Psoas muscle (tissue), 8 donors: Measurements from ENCODE around the gene GLIS2. TPM values are rescaled to one million over a fixed set of nuclear protein-coding genes. Genes with fewer than 3 reads are reported as not detected.

Experiments
- ATAC-seq, 4 donors: fragments of 200-7000 bp; cut with Tn5 transposase; one replicate each; pipeline ENCODE4 v1.9.1; 2020; ENCODE audit warnings: moderate library complexity in 3 of 4, mild to moderate bottlenecking in 2 of 4
- DNase-seq, 2 donors: peaks; one replicate each; pipeline ENCODE4 v3.0.0-alpha.2; 2020
- H3K27ac ChIP-seq: fragments of 200-600 bp; one replicate; pipeline ENCODE4 v1.8.0; 2022
- H3K27me3 ChIP-seq, 3 donors: fragments of 200-600 bp in 1 of 3; one replicate each; pipeline versions ENCODE4 v1.6.1 to v1.8.0; 2013 to 2022; ENCODE audit warnings: low read length in 2 of 3, mild to moderate bottlenecking in 2 of 3, moderate library complexity in 1 of 3; ENCODE audit not compliant: insufficient read depth in 3 of 3
- H3K36me3 ChIP-seq, 2 donors: fragments of 200-600 bp in 1 of 2; one replicate each; pipeline versions ENCODE4 v1.6.1 to v1.8.0; 2013 to 2022; ENCODE audit warnings: low read depth in 1 of 2, mild to moderate bottlenecking in 1 of 2, moderate library complexity in 1 of 2; ENCODE audit not compliant: insufficient read depth in 1 of 2
- H3K4me1 ChIP-seq: fragments of 200-600 bp; one replicate; pipeline ENCODE4 v1.8.0; 2022
- H3K4me3 ChIP-seq: fragments of 200-600 bp; one replicate; pipeline ENCODE4 v1.8.0; 2022; ENCODE audit warnings: mild to moderate bottlenecking
- H3K9me3 ChIP-seq: fragments of 200-600 bp; one replicate; pipeline ENCODE4 v1.8.0; 2022
- WGBS, 3 donors: extraction: QIAGEN DNeasy Blood & Tissue Kit; methylation state at CpG; one replicate each; pipeline versions ENCODE4 v1.1.6 to v1.1.7; 2013; 5-methylcytosine and 5-hydroxymethylcytosine counted together
- intact Hi-C, 2 donors: fragments of 100-400 bp; cut with DNase I; formaldehyde crosslinking; loops; one replicate each; pipeline versions ENCODE4 v1.11.0 to v1.14.2; 2022
- long read RNA-seq, 2 donors: library from polyadenylated mRNA; unstranded; transcript quantifications; one replicate each; pipeline ENCODE4 v2.0.0, GENCODE V29; 2021
- polyA plus RNA-seq, 3 donors: library from polyadenylated mRNA; stranded (reverse); fragments of 200-250 nt; gene quantifications; one replicate each; pipeline ENCODE4 v1.2.3, GENCODE V29; 2013
- total RNA-seq, 4 donors: library from RNA; stranded (reverse); fragmentation: NEBNext Ultra II Directional in 2 of 4; extraction: Animal tissue kit (Norgen Biotek cat#: 25700) in 2 of 4; gene quantifications; one replicate each; pipeline versions ENCODE4 v1.2.1 to v1.2.4, GENCODE V29; 2021 to 2023
- TF ChIP-seq, protein P1 (sequence below): fragments of 200-600 bp; IDR thresholded peaks from one replicate; pipeline ENCODE4 v1.8.0; 2022; ENCODE audit warnings: antibody characterized with exemption
- donor health status: healthy with polysubstance abuse.
- donor health status: DM: no; HTN: no; CAD: no; lungs with moderate emphysema.
- donor health status: Bipolar disorder and iron deficiency.
- donor health status: healthy.
- donor health status: DM: yes; HTN: yes; CAD: no.
- donor health status: DM: no; HTN: no; CAD: no.
- donor health status: DM: no; HTN: no; CAD: no.
- donor health status: DM: yes; HTN: yes; CAD: no.

The GLIS2 gene
- 1 to 10 TPM; 1.7 to 3.3 (median 2.4) TPM for total RNA-seq
- polyA plus RNA-seq = 1 to 10 TPM in 2 of 3 donors, under 1 TPM in 1; 0.96 to 1.3 (median 1.0) TPM
- long read RNA-seq, donor 1 = 0 reads
- long read RNA-seq, donor 2, partial matches to known transcripts = 0 of 3 reads
- long read RNA-seq, donor 2, other reads (novel, unspliced or antisense) = 3 of 3 reads

DNA sequence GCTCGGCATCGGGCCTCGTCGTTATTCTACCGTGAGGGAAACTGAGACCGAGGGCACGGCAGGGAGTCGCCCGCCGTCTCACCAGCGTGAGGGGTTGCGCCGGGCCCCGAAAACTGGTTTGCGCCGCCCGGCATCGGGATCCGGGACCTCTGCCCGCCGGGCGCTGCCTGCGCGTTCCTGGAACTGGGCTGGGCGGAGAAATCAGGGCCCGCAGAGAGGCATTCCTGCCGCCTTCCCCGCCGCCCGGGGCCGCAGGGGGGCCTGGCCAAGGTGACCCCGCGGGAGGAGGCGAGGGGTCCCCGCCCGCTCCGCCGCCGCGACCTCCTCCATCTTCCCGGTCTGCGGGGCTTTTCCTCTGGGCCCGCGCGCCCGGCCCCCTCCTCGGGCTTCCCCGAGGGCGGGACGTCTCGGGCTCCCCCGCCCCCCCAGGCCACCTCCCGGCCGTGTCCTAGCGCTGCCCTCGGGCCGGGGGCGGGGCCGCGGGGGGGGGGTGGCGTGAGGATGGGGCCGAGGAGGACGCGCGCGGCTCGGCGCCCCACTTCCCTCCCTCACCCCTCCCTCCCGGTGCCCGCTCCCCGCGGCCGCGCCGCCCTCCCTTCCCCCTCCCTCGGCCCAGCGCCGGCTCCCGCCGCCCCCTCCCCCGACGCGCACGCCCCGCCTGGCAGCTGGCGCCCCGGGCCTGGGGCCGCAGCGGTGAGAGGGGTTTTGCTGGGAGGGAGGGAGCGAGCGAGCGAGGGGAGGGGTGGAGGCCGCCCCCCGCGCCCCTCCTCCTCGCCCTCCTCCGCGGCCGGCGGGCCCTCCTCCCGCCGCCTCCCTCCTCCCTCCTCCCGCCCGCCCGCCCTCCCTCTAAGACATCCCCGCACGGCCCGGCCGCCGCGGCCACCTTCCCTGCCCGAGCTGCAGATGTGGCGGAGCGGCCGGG, at the start of gene GLIS2:
GLIS2 (plus strand) TSS at position 882 of the 922 bp plus-strand sequence. CDS start 16,214 bp downstream, outside the sequence.
- Histone ChIP-seq H3K27me3 (peaks cover 0 to 39% (median 5%) of the 10 kb centered on the region in 3 donors), H3K36me3 (no peaks in the 10 kb centered on the region), H3K9me3 (no peaks in the 10 kb centered on the region), H3K27ac (peak within 1 kb of the TSS; percentile 74), H3K4me1 (peaks cover 5% of the 10 kb centered on the region), H3K4me3 (peak within 1 kb of the TSS; percentile 71)
- 1 to 2% (median 2%) methylated on average over 28 to 107 of the region's 115 CpGs for WGBS, 3 donors
- intact Hi-C loops = no loop called here
- ATAC-seq (peak; percentile 42 to 61 (median 47)), DNase-seq (peak; percentile 75 to 80)
- TF ChIP-seq, protein P1, sequence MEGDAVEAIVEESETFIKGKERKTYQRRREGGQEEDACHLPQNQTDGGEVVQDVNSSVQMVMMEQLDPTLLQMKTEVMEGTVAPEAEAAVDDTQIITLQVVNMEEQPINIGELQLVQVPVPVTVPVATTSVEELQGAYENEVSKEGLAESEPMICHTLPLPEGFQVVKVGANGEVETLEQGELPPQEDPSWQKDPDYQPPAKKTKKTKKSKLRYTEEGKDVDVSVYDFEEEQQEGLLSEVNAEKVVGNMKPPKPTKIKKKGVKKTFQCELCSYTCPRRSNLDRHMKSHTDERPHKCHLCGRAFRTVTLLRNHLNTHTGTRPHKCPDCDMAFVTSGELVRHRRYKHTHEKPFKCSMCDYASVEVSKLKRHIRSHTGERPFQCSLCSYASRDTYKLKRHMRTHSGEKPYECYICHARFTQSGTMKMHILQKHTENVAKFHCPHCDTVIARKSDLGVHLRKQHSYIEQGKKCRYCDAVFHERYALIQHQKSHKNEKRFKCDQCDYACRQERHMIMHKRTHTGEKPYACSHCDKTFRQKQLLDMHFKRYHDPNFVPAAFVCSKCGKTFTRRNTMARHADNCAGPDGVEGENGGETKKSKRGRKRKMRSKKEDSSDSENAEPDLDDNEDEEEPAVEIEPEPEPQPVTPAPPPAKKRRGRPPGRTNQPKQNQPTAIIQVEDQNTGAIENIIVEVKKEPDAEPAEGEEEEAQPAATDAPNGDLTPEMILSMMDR = no peak

DNA sequence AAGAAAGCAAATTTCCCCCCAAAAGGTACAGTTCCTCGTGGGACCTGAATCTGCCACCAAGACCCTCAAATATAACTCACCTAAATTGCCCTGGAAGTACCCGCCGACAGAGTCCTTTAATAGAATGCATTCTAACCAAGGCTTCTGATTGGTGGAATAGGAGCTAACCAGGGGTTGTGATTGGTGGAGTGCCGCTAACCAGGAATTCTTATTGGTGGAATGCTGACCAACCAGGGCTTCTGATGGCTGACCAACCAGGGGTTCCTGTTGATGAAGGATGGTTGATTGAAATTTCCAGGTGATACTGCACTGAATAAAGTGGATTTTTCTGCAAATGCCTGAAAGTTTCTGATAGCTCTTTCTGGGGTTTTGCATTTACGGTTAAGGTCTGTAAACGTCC, 49.5 kb upstream of the GLIS2 start:
- Histone ChIP-seq H3K27me3 (no peaks in the 10 kb centered on the region), H3K9me3 (no peaks in the 10 kb centered on the region), H3K4me1 (peaks cover 27% of the 10 kb centered on the region), H3K4me3 (no peak overlapping the region), H3K27ac (no peak overlapping the region), H3K36me3 (peaks cover 0 to 11% of the 10 kb centered on the region in 2 donors)
- ATAC-seq (no peak), DNase-seq (no peak)
- WGBS, 3 donors = 89 to 94% (median 90%) methylated on average over 6 of the region's 6 CpGs
- intact Hi-C loops = loop anchor here in 1 of 2 donors (10.0 kb wide), 1 partner anchor 58 kb away; no protein-coding TSS in a partner anchor
- TF ChIP-seq, protein P1 = no peak

DNA sequence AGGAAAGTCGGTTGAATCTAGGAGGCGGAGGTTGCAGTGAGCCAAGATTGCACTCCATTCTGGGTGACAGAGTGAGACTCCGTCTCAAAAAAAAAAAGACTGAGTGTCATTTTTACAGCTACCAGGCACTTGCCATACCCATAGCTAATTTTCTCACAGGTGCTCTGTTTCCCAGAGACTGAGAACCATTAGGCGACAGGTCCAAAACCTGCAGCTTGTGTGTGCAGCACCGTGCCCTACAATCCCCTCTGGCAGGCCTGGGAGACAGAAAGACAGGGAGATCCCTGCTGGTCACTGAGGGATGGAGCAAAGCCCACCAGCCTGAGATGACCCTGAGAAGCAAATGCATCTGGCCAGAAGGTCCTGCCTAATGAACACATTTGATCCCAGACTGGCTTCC, 45.8 kb upstream of the GLIS2 start:
- WGBS, 3 donors = 54 to 69% (median 63%) methylated on average over 5 of the region's 5 CpGs
- TF ChIP-seq, protein P1 = no peak
- no peaks in the 10 kb centered on the region for H3K9me3 ChIP-seq
- H3K27me3 ChIP-seq = no peaks in the 10 kb centered on the region
- H3K36me3 ChIP-seq = no peaks in the 10 kb centered on the region
- H3K4me3 ChIP-seq = peak overlapping the region; percentile 73
- H3K27ac ChIP-seq = no peak overlapping the region
- H3K4me1 ChIP-seq = peaks cover 26% of the 10 kb centered on the region
- no peak for ATAC-seq
- DNase-seq = no peak
- intact Hi-C loops = no loop called here

DNA sequence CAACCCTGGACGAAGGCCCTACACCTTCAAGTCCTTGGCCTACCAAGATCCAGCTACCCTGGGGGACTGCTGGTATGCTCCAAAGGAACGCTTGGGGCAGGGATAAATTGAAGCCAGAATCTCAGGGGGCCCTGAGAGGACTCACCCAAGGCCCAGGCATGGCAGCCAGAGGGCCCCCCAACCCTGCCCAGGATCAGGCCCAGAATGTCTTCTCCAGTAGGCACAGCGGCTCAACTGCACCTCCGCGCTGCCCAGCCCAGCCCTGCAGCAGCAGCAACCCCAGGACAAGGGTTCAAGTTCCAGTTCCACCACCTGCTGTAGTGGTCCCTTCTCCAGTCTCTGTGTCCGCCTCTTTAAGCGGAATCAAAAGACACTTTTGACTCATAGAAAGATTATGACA, 45.3 kb upstream of the GLIS2 start:
- intact Hi-C loops = no loop called here
- peak overlapping the region; percentile 73 for H3K4me3 ChIP-seq
- H3K27me3 ChIP-seq = no peaks in the 10 kb centered on the region
- TF ChIP-seq, protein P1 = no peak
- 73 to 85% (median 78%) methylated on average over 7 of the region's 7 CpGs for WGBS, 3 donors
- peak overlapping the region; percentile 97 for H3K27ac ChIP-seq
- H3K4me1 ChIP-seq = peaks cover 26% of the 10 kb centered on the region
- no peaks in the 10 kb centered on the region for H3K36me3 ChIP-seq
- H3K9me3 ChIP-seq = no peaks in the 10 kb centered on the region
- ATAC-seq (no peak), DNase-seq (no peak)
